ENCODE results near the gene TGIF1. TPM values are rescaled to one million over a fixed set of nuclear protein-coding genes. Genes with fewer than 3 reads are reported as not detected.
A peak's percentile ranks its signal among the peaks of the same experiment; 100 is the strongest.

TGIF1 gene
- total and polyA plus RNA-seq, 10 of the 15 experiments (the other 5 are each of a cell fraction or from before 2014, with no cell fraction given), result 1.8 to 8.5 (median 6.4) TPM

GRCh38 chr18:3453540-3454364, 3.8 kb downstream of the TGIF1 start (continued):
- no peak for TF ChIP-seq ZBTB40 (IDR thresholded peaks at IDR 0.05; ENCODE audit: borderline replicate concordance)
- no peak for TF ChIP-seq MAX (IDR thresholded peaks at IDR 0.05; ENCODE audit: low read depth, low read length)
- no peak for TF ChIP-seq CREB1 (IDR thresholded peaks at IDR 0.05; ENCODE audit: low read depth)
- TF ChIP-seq CBX3 (IDR thresholded peaks at IDR 0.05; ENCODE audit: borderline replicate concordance, low read depth), result no peak
- TF ChIP-seq ESRRA (IDR thresholded peaks at IDR 0.05; ENCODE audit: low read length), result no peak
- no peak for TF ChIP-seq TCF12 (IDR thresholded peaks at IDR 0.05; ENCODE audit: low read depth, low read length)
- no peak for TF ChIP-seq BHLHE40 (IDR thresholded peaks at IDR 0.05; ENCODE audit: borderline replicate concordance in 1 of 2, low read depth in 2 of 2, low read length in 1 of 2)
- TF ChIP-seq CEBPB (IDR thresholded peaks at IDR 0.05; ENCODE audit: borderline replicate concordance in 1 of 2, low read depth in 2 of 2, low read length in 2 of 2), result 0 out of 4 replicates have a peak, but pooled peaks of 1 of the 2 experiments have one; percentile 30
- TF ChIP-seq ZNF207 (IDR thresholded peaks at IDR 0.05; ENCODE audit: borderline replicate concordance), result no peak
- no peak for TF ChIP-seq NFXL1 (IDR thresholded peaks at IDR 0.05; ENCODE audit: borderline replicate concordance)
- TF ChIP-seq HCFC1 (IDR thresholded peaks at IDR 0.05; ENCODE audit: low read length), result no peak
- TF ChIP-seq EED (IDR thresholded peaks at IDR 0.05; ENCODE audit: low read depth), result no peak
- no peak for TF ChIP-seq CHD2 (IDR thresholded peaks at IDR 0.05; ENCODE audit: borderline replicate concordance, low read depth, low read length)
- TF ChIP-seq ATF7 (IDR thresholded peaks at IDR 0.05; ENCODE audit: low read depth), result no peak
- TF ChIP-seq RBBP5 (conservative IDR thresholded peaks at IDR 0.05), result no peak
- no peak; the same call in 1 of the 2 replicates for TF ChIP-seq ATF2 (IDR thresholded peaks at IDR 0.05; ENCODE audit: low read length)
- TF ChIP-seq NFYA (IDR thresholded peaks at IDR 0.05; ENCODE audit: borderline replicate concordance, low read depth, low read length), result no peak
- no peak for TF ChIP-seq ZBTB33 (IDR thresholded peaks at IDR 0.05)
- TF ChIP-seq E4F1 (IDR thresholded peaks at IDR 0.05; ENCODE audit: borderline replicate concordance, partially characterized antibody), result no peak
- TF ChIP-seq IKZF1 (conservative IDR thresholded peaks at IDR 0.05), result peak; percentile 53

Measured in GM12878 (cell line).